ENCODE measurements around the gene SHOX.
"Not testable (repeated sequence)": the region's sequence is repeated elsewhere in the genome, so short reads cannot be mapped to it uniquely, and the experiment has no call there.

DNA sequence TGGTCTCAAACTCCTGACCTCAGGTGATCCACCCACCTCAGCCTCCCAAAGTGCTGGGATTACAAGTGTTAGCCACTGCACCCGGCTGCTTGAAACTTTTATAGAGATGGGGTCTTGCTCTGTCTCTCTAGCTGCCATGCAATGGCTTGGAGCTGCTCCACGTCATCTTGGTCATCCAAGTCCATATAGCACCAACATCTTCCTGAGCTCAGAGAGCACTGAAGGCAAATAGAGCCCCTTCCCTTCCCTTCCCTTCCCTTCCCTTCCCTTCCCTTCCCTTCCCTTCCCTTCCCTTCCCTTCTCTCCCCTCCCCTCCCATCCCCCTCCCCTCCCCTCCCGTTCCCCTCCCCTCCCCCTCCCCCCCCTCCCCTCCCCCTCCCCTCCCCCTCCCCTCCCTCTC is 22.5 kb upstream of the SHOX start:
- TF ChIP-seq EZH2 (IDR thresholded peaks at IDR 0.05; ENCODE audit: insufficient read depth, poor library complexity, severe bottlenecking); EZH2phosphoT487 (IDR thresholded peaks at IDR 0.05; ENCODE audit: insufficient read depth, low read depth): not testable (repeated sequence)
